Spinal cord (tissue), 10 donors: Measurements from ENCODE around the gene PALLD. TPM values are rescaled to one million over a fixed set of nuclear protein-coding genes. Genes with fewer than 3 reads are reported as not detected.
"Not testable (repeated sequence)": the region's sequence is repeated elsewhere in the genome, so short reads cannot be mapped to it uniquely, and the experiment has no call there.

Source experiments
- DNase-seq, 6 donors: peaks; one replicate each; pipeline versions ENCODE4 v3.0.0 to v3.0.0-alpha.2; 2013 to 2015; ENCODE audit warnings: low spot score in 6 of 6, low read depth in 4 of 6
- H3K27ac ChIP-seq: one replicate; pipeline ENCODE4 v1.5.1; 2013; ENCODE audit warnings: low read depth, low read length, control low read depth
- H3K27me3 ChIP-seq: one replicate; pipeline ENCODE4 v1.6.1; 2013; ENCODE audit warnings: low read length; ENCODE audit not compliant: control insufficient read depth, insufficient read depth
- H3K36me3 ChIP-seq: one replicate; pipeline ENCODE4 v1.6.1; 2013; ENCODE audit warnings: low read length; ENCODE audit not compliant: control insufficient read depth, insufficient read depth
- H3K4me1 ChIP-seq: one replicate; pipeline ENCODE4 v1.6.1; 2013; ENCODE audit warnings: low read length; ENCODE audit not compliant: control insufficient read depth, insufficient read depth
- H3K4me3 ChIP-seq: one replicate; pipeline ENCODE4 v1.5.1; 2013; ENCODE audit warnings: low read depth, low read length, control low read depth
- H3K9me3 ChIP-seq: one replicate; pipeline ENCODE4 v1.6.1; 2013; ENCODE audit warnings: low read length; ENCODE audit not compliant: control insufficient read depth, insufficient read depth
- WGBS: methylation state at CpG from one replicate; pipeline ENCODE4 v1.1.5; 2013; ENCODE audit warnings: missing lambda C conversion rate; ENCODE audit not compliant: insufficient coverage; 5-methylcytosine and 5-hydroxymethylcytosine counted together
- polyA plus RNA-seq, 2 donors: library from polyadenylated mRNA; unstranded; fragments of 120-200 nt; gene quantifications; one replicate each; pipeline ENCODE4 v1.2.1, GENCODE V29; 2013; ENCODE audit not compliant: insufficient read length in 2 of 2
- total RNA-seq, 2 donors: library from RNA; depleted of rRNA in 1 of 2; stranded (reverse); fragments of 120-200 nt in 1 of 2; fragments of >200 nt in 1 of 2; gene quantifications; one replicate each; pipeline versions ENCODE4 v1.2.3 to v1.2.4, GENCODE V29; 2013 to 2014
- donor health status: healthy.

Gene PALLD
- total and polyA plus RNA-seq, 4 donors: 45.9 to 71.1 (median 62.4) TPM

GRCh38 chr4:168695288-168695687 lies 198.4 kb downstream of the PALLD start:
- Histone ChIP-seq H3K4me1 (no peaks in the 10 kb centered on the region), H3K9me3 (no peaks in the 10 kb centered on the region), H3K27me3 (no peaks in the 10 kb centered on the region), H3K4me3 (no peak overlapping the region), H3K36me3 (no peaks in the 10 kb centered on the region), H3K27ac (no peak overlapping the region)
- DNase-seq: no peak
- 100% methylated on average over 1 of the region's 2 CpGs for WGBS

GRCh38 chr4:168696280-168696679 lies 199.4 kb downstream of the PALLD start:
- Histone ChIP-seq H3K4me3 (no peak overlapping the region), H3K9me3 (no peaks in the 10 kb centered on the region), H3K36me3 (no peaks in the 10 kb centered on the region), H3K4me1 (no peaks in the 10 kb centered on the region), H3K27me3 (no peaks in the 10 kb centered on the region), H3K27ac (no peak overlapping the region)
- DNase-seq: no peak
- no CpG with 5 or more reads among the region's 1 CpG for WGBS

GRCh38 chr4:168696826-168697225 lies 200.0 kb downstream of the PALLD start:
- Histone ChIP-seq H3K36me3 (no peaks in the 10 kb centered on the region), H3K4me1 (no peaks in the 10 kb centered on the region), H3K27me3 (no peaks in the 10 kb centered on the region), H3K9me3 (no peaks in the 10 kb centered on the region), H3K27ac (no peak overlapping the region), H3K4me3 (no peak overlapping the region)
- no peak for DNase-seq
- WGBS: no CpG with 5 or more reads among the region's 4 CpGs

- 100% methylated on average over 2 of the region's 3 CpGs for WGBS
Observed at GRCh38 chr4:168699224-168699878, 202.5 kb downstream of the PALLD start.

GRCh38 chr4:168701061-168701460 lies 204.2 kb downstream of the PALLD start:
- Histone ChIP-seq H3K4me1 (no peaks in the 10 kb centered on the region), H3K27me3 (no peaks in the 10 kb centered on the region), H3K4me3 (no peak overlapping the region), H3K36me3 (no peaks in the 10 kb centered on the region), H3K27ac (no peak overlapping the region), H3K9me3 (no peaks in the 10 kb centered on the region)
- DNase-seq: no peak
- 100% methylated on average over 1 of the region's 3 CpGs for WGBS

More at GRCh38 chr4:168699224-168699878, 202.5 kb downstream of the PALLD start:
- Histone ChIP-seq H3K36me3 (no peaks in the 10 kb centered on the region), H3K4me1 (no peaks in the 10 kb centered on the region), H3K27me3 (no peaks in the 10 kb centered on the region), H3K27ac (no peak overlapping the region), H3K9me3 (no peaks in the 10 kb centered on the region), H3K4me3 (no peak overlapping the region)
- no peak for DNase-seq

- not testable (repeated sequence) for DNase-seq, H3K36me3 ChIP-seq, H3K4me3 ChIP-seq, H3K9me3 ChIP-seq, H3K27ac ChIP-seq, H3K4me1 ChIP-seq, H3K27me3 ChIP-seq
- WGBS: no CpG with 5 or more reads among the region's 4 CpGs
Observed at GRCh38 chr4:168702581-168703087, 205.8 kb downstream of the PALLD start.

- H3K9me3 ChIP-seq: no peaks in the 10 kb centered on the region
- H3K4me1 ChIP-seq: no peaks in the 10 kb centered on the region
- H3K4me3 ChIP-seq: no peak overlapping the region
- WGBS: no CpG with 5 or more reads among the region's 2 CpGs
- H3K27me3 ChIP-seq: no peaks in the 10 kb centered on the region
- no peak for DNase-seq
- no peak overlapping the region for H3K27ac ChIP-seq
- H3K36me3 ChIP-seq: no peaks in the 10 kb centered on the region
Observed at GRCh38 chr4:168705121-168705520, 208.3 kb downstream of the PALLD start.

GRCh38 chr4:168707205-168707604 lies 210.4 kb downstream of the PALLD start:
- H3K4me3 ChIP-seq: no peak overlapping the region
- no peaks in the 10 kb centered on the region for H3K9me3 ChIP-seq
- WGBS: 96% methylated on average over 3 of the region's 4 CpGs
- no peak overlapping the region for H3K27ac ChIP-seq
- no peaks in the 10 kb centered on the region for H3K36me3 ChIP-seq
- no peak for DNase-seq
- no peaks in the 10 kb centered on the region for H3K27me3 ChIP-seq
- H3K4me1 ChIP-seq: no peaks in the 10 kb centered on the region

GRCh38 chr4:168708108-168708507 lies 211.3 kb downstream of the PALLD start:
- DNase-seq: no peak
- Histone ChIP-seq H3K9me3 (no peaks in the 10 kb centered on the region), H3K4me1 (no peaks in the 10 kb centered on the region), H3K4me3 (no peak overlapping the region), H3K27ac (no peak overlapping the region), H3K27me3 (no peaks in the 10 kb centered on the region), H3K36me3 (no peaks in the 10 kb centered on the region)
- WGBS: 94% methylated on average over 2 of the region's 4 CpGs

- Histone ChIP-seq H3K9me3 (no peaks in the 10 kb centered on the region), H3K4me3 (no peak overlapping the region), H3K27me3 (no peaks in the 10 kb centered on the region), H3K36me3 (no peaks in the 10 kb centered on the region), H3K4me1 (no peaks in the 10 kb centered on the region), H3K27ac (no peak overlapping the region)
- peak in 5 of 6 donors; percentile 17 to 81 (median 52) for DNase-seq
- WGBS: 71% methylated on average over 3 of the region's 3 CpGs
Observed at GRCh38 chr4:168710353-168710946, 213.6 kb downstream of the PALLD start.
